Measurements from ENCODE around the gene SLC4A5.

SLC4A5 gene

GRCh38 chr2:74252036-74252435 is 91.2 kb downstream of the SLC4A5 start:
- TF ChIP-seq FOXP2 (optimal IDR thresholded peaks at IDR 0.05; ENCODE audit: borderline replicate concordance, extremely low read depth, extremely low read length, insufficient read depth) (no peak), POLR2AphosphoS5 (IDR thresholded peaks at IDR 0.05; ENCODE audit: low read depth, low read length) (no peak), TAF1 (IDR thresholded peaks at IDR 0.05; ENCODE audit: borderline replicate concordance, insufficient read depth, low read length) (no peak), SIN3A (IDR thresholded peaks at IDR 0.05; ENCODE audit: borderline replicate concordance, insufficient read depth, low read length) (no peak)
- TF ChIP-seq, protein P1, sequence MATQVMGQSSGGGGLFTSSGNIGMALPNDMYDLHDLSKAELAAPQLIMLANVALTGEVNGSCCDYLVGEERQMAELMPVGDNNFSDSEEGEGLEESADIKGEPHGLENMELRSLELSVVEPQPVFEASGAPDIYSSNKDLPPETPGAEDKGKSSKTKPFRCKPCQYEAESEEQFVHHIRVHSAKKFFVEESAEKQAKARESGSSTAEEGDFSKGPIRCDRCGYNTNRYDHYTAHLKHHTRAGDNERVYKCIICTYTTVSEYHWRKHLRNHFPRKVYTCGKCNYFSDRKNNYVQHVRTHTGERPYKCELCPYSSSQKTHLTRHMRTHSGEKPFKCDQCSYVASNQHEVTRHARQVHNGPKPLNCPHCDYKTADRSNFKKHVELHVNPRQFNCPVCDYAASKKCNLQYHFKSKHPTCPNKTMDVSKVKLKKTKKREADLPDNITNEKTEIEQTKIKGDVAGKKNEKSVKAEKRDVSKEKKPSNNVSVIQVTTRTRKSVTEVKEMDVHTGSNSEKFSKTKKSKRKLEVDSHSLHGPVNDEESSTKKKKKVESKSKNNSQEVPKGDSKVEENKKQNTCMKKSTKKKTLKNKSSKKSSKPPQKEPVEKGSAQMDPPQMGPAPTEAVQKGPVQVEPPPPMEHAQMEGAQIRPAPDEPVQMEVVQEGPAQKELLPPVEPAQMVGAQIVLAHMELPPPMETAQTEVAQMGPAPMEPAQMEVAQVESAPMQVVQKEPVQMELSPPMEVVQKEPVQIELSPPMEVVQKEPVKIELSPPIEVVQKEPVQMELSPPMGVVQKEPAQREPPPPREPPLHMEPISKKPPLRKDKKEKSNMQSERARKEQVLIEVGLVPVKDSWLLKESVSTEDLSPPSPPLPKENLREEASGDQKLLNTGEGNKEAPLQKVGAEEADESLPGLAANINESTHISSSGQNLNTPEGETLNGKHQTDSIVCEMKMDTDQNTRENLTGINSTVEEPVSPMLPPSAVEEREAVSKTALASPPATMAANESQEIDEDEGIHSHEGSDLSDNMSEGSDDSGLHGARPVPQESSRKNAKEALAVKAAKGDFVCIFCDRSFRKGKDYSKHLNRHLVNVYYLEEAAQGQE (IDR thresholded peaks at IDR 0.05; ENCODE audit: insufficient read depth in 1 of 2, low read depth in 2 of 2, low read length in 2 of 2), result no peak

DNA sequence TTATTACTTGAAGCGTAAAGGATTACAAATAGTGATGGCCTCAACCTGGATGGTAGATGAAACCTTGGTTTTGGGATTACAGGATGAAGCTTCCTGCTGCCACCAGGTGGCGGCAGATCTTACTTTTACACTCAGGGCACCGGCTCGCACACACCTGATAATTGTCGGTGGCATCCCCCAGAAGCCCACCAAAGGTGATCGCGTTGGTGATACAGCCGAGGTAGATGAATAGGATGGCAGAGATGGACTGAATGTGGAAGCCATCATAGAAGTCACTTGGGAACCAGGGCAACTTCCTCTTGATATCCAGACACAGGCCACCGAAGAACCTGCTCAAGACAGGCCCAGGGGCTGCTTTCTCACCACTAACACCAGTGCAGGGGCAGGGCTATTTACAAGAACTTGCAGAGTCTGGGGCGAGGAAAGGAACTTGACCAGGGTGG is 93.0 kb downstream of the SLC4A5 start:
- TF ChIP-seq FOXP2 (optimal IDR thresholded peaks at IDR 0.05; ENCODE audit: borderline replicate concordance, extremely low read depth, extremely low read length, insufficient read depth) (no peak), SIN3A (IDR thresholded peaks at IDR 0.05; ENCODE audit: borderline replicate concordance, insufficient read depth, low read length) (no peak), TAF1 (IDR thresholded peaks at IDR 0.05; ENCODE audit: borderline replicate concordance, insufficient read depth, low read length) (no peak), POLR2AphosphoS5 (IDR thresholded peaks at IDR 0.05; ENCODE audit: low read depth, low read length) (no peak)
- TF ChIP-seq, protein P1 (IDR thresholded peaks at IDR 0.05; ENCODE audit: insufficient read depth in 1 of 2, low read depth in 2 of 2, low read length in 2 of 2), result no peak

- TF ChIP-seq SIN3A (IDR thresholded peaks at IDR 0.05; ENCODE audit: borderline replicate concordance, insufficient read depth, low read length) (no peak), TAF1 (IDR thresholded peaks at IDR 0.05; ENCODE audit: borderline replicate concordance, insufficient read depth, low read length) (no peak), FOXP2 (optimal IDR thresholded peaks at IDR 0.05; ENCODE audit: borderline replicate concordance, extremely low read depth, extremely low read length, insufficient read depth) (no peak), POLR2AphosphoS5 (IDR thresholded peaks at IDR 0.05; ENCODE audit: low read depth, low read length) (no peak)
- TF ChIP-seq, protein P1 (IDR thresholded peaks at IDR 0.05; ENCODE audit: insufficient read depth in 1 of 2, low read depth in 2 of 2, low read length in 2 of 2), result no peak
Measured at GRCh38 chr2:74249406-74250122, 93.7 kb downstream of the SLC4A5 start.

GRCh38 chr2:74246496-74247195 is 96.6 kb downstream of the SLC4A5 start:
- TF ChIP-seq, protein P1 (IDR thresholded peaks at IDR 0.05; ENCODE audit: insufficient read depth in 1 of 2, low read depth in 2 of 2, low read length in 2 of 2), result no peak
- TF ChIP-seq TAF1 (IDR thresholded peaks at IDR 0.05; ENCODE audit: borderline replicate concordance, insufficient read depth, low read length) (no peak), POLR2AphosphoS5 (IDR thresholded peaks at IDR 0.05; ENCODE audit: low read depth, low read length) (no peak), SIN3A (IDR thresholded peaks at IDR 0.05; ENCODE audit: borderline replicate concordance, insufficient read depth, low read length) (no peak)
